ENCODE results near the gene C11orf97. TPM values are rescaled to one million over a fixed set of nuclear protein-coding genes. Genes with fewer than 3 reads are reported as not detected.

The C11orf97 gene
- total and polyA plus RNA-seq, 9 of the 15 experiments (the other 6 are each of a cell fraction or from before 2014, with no cell fraction given) = not detected

DNA sequence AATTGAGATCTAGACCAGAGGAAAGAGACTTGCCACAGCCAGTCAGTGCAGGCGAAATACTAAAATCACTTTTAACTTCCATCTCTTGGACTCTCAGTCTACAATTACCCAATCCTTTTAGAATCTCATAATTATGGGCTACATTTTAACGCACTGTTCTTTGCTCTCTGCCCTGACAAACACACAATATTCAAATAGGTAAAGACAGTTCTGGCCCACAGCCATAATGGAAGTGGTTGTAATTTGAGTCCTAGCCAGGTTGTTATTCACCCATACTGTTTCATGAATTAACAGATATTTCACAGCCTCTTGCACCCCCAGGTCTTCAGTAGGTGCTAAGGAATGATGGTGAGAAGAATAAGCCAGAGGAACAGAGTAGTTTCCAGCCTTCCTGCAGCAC is 830 bp downstream of the C11orf97 start (continued):
- TF ChIP-seq, protein P1, sequence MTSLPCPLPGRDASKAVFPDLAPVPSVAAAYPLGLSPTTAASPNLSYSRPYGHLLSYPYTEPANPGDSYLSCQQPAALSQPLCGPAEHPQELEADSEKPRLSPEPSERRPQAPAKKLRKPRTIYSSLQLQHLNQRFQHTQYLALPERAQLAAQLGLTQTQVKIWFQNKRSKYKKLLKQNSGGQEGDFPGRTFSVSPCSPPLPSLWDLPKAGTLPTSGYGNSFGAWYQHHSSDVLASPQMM (CRISPR knock-in tag; IDR thresholded peaks at IDR 0.05) = no peak
- TF ChIP-seq GABPA (tag; conservative IDR thresholded peaks at IDR 0.05; ENCODE audit: low read depth) = no peak
- TF ChIP-seq, protein P2, sequence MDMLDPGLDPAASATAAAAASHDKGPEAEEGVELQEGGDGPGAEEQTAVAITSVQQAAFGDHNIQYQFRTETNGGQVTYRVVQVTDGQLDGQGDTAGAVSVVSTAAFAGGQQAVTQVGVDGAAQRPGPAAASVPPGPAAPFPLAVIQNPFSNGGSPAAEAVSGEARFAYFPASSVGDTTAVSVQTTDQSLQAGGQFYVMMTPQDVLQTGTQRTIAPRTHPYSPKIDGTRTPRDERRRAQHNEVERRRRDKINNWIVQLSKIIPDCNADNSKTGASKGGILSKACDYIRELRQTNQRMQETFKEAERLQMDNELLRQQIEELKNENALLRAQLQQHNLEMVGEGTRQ (CRISPR knock-in tag; IDR thresholded peaks at IDR 0.05) = no peak
- no peak for TF ChIP-seq NFRKB (IDR thresholded peaks at IDR 0.05; ENCODE audit: low read depth)
- no peak for TF ChIP-seq KLF6 (CRISPR knock-in tag; IDR thresholded peaks at IDR 0.05; ENCODE audit: borderline replicate concordance)
- TF ChIP-seq TEAD1 (CRISPR knock-in tag; IDR thresholded peaks at IDR 0.05) = no peak

DNA sequence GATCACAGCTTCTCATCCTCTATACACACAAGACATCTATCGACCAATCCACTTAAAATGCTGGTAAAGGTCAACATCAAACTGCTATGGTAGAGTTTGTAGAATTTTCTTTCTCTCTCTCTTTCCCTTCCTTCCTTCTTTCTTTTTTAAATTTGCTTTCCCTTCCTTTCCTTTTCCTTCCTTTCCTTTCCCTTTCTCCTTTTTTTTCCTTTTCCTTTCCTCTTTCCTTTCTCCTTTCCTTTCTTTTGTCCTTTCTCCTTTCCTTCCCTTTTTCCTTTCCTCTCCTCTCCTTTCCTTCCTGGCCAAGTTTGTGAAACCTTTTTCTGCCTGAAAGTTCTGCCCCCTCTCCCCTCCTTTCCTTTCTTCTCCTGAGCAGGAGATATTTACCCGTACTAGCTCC is 3.1 kb downstream of the C11orf97 start:
- H3K36me3 ChIP-seq (ENCODE audit: control insufficient read depth, insufficient read depth, low read length) = no peaks in the 10 kb centered on the region
- H3K9me3 ChIP-seq (replicated peaks; ENCODE audit: control insufficient read depth, insufficient read depth, low read depth, low read length) = no peaks in the 10 kb centered on the region
- intact Hi-C loops (cut with micrococcal nuclease) (no loop called here), in situ Hi-C loops (cut with MboI) (no loop called here)
- 9% methylated on average over 1 of the region's 2 CpGs for WGBS (ENCODE audit: insufficient coverage, low coverage, missing lambda C conversion rate)
- no TSS peak for BruUV-seq (replicated peaks)
- ChIA-PET CTCF (ENCODE audit: low intra/inter-chr PET ratio) (no interaction called here), POLR2A (no interaction called here)
- ATAC-seq = no peak
- no peak overlapping the region for H3K27ac ChIP-seq (ENCODE audit: extremely low read depth, low read depth, low read length)
- no peak overlapping the region for H3K9ac ChIP-seq (ENCODE audit: insufficient read depth in 1 of 2, low read depth in 2 of 2, low read length in 2 of 2)
- no peak overlapping the region for H2AFZ ChIP-seq (ENCODE audit: low read depth, low read length)
- H3K4me2 ChIP-seq (ENCODE audit: insufficient read depth, low read length) = no peak overlapping the region
- H3K27me3 ChIP-seq (ENCODE audit: control insufficient read depth in 2 of 2, insufficient read depth in 2 of 2, low read length in 2 of 2) = peaks cover 2 to 4% of the 10 kb centered on the region in 2 experiments; a peak in 2 of 5 replicates
- no peak for FAIRE-seq
- TF ChIP-seq ZNF644 (tag; IDR thresholded peaks at IDR 0.05; ENCODE audit: low read depth) = no peak
- TF ChIP-seq NRF1 (conservative IDR thresholded peaks at IDR 0.05 in 1 of 2, IDR thresholded peaks at IDR 0.05 in 1 of 2) = no peak
- TF ChIP-seq HBP1 (CRISPR knock-in tag; IDR thresholded peaks at IDR 0.05) = 0 out of 2 replicates have a peak, but pooled peaks have one; percentile 34
- TF ChIP-seq HDGF (IDR thresholded peaks at IDR 0.05) = no peak
- peak; percentile 63; the same call in 1 of the 2 replicates for TF ChIP-seq ZNF512 (tag; IDR thresholded peaks at IDR 0.05)
- H3K4me1 ChIP-seq (replicated peaks in 1 of 2; ENCODE audit: control insufficient read depth in 2 of 2, insufficient read depth in 2 of 2, low read length in 2 of 2) = peaks cover 0 to 7% of the 10 kb centered on the region in 2 experiments; a peak in 2 of 5 replicates
- H3K79me2 ChIP-seq (ENCODE audit: control insufficient read depth, insufficient read depth, low read length) = no peaks in the 10 kb centered on the region
- no peak overlapping the region for H3K4me3 ChIP-seq
- no peaks in the 10 kb centered on the region for H4K20me1 ChIP-seq (replicated peaks; ENCODE audit: control insufficient read depth, insufficient read depth, low read length)
- DNase-seq (ENCODE audit: extremely low read depth in 1 of 4, low spot score in 3 of 4) = no peak
- H3K9me1 ChIP-seq (ENCODE audit: control insufficient read depth, insufficient read depth, low read length) = no peaks in the 10 kb centered on the region
